ENCODE results near the gene NMT1. TPM values are rescaled to one million over a fixed set of nuclear protein-coding genes. Genes with fewer than 3 reads are reported as not detected.

Gene NMT1
- total and polyA plus RNA-seq, 2 donors: 39.3 to 70.7 TPM

DNA sequence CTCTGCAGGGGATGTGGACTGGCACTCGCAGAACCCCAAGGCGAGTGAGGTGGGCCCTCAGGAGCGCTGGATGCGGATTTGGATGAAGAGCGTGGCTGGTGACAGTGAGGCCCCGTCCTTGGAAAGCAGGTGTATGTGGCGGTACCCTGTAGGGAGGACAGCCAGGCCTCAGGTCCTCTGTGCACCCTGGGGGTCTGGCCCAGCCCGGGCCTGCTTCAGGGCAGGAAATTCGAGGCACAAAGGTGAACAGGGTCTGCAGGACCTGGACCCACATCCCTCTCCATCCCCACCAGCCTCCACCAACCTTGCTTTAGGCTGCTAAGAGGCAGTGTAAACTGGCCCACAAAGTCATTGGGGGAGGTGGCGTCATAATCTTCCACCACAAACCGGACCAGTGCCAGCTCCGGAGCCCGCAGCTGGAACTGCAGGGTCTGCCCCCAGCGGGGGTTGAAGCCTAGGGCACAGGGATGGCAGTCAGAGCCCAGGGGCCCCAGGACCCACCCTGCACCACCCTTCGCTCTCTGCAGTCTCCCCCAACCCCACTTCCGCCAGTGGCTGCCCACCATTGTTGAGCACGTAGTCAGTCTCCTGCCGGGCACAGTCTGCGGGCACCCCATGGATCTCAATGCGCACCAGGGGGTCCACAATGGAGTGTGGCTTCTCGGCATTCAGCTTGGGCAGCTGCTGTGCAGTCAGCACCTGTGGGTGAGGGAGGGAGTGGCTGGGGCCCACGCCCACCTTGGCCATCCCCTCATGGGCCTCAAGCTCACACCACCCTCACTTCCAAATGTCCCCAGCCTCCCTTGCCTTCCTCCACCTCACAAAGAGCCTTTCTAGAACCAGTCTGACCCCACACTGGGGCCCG, 51.7 kb downstream of the NMT1 start:
- H3K27me3 ChIP-seq (ENCODE audit: control insufficient read depth in 2 of 2, insufficient read depth in 1 of 2, low read length in 1 of 2): peaks cover 0 to 9% of the 10 kb centered on the region in 2 donors
- no peak overlapping the region for H3K27ac ChIP-seq (ENCODE audit: low read depth in 1 of 2, low read length in 1 of 2)
- no peaks in the 10 kb centered on the region for H3K9me3 ChIP-seq (ENCODE audit: control insufficient read depth in 2 of 2, insufficient read depth in 1 of 2, low read length in 1 of 2)
- DNase-seq (ENCODE audit: low read depth in 6 of 9, low spot score in 9 of 9): no peak
- 97% methylated on average over 23 of the region's 23 CpGs for WGBS
- H3K4me3 ChIP-seq (ENCODE audit: low read length in 2 of 2): no peak overlapping the region
- H3K36me3 ChIP-seq (ENCODE audit: control insufficient read depth in 2 of 2, insufficient read depth in 2 of 2, low read length in 1 of 2): peaks cover 14 to 15% of the 10 kb centered on the region in 2 donors
- H3K4me1 ChIP-seq (ENCODE audit: control insufficient read depth in 2 of 2, insufficient read depth in 2 of 2, low read length in 2 of 2): peaks cover 0 to 5% of the 10 kb centered on the region in 2 donors

DNA sequence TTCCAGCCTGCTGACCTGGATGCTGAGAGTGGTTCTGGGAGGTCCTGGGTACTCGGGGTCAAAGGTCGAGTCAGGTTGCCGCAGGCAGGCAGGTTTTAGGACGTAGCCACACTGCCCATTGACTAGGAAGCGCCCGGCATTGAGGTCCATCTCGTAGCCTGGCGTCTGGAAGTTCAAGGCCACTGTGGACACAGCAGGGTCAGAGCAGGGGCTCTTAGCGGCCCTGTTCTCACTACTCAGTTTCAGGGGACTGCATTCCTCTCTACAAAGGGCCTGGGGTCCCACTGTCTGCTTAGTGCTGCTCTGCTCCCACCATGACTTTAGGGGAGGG, 52.3 kb downstream of the NMT1 start:
- H3K27ac ChIP-seq (ENCODE audit: low read depth in 1 of 2, low read length in 1 of 2): no peak overlapping the region
- H3K9me3 ChIP-seq (ENCODE audit: control insufficient read depth in 2 of 2, insufficient read depth in 1 of 2, low read length in 1 of 2): no peaks in the 10 kb centered on the region
- H3K4me3 ChIP-seq (ENCODE audit: low read length in 2 of 2): no peak overlapping the region
- no peak for DNase-seq (ENCODE audit: low read depth in 6 of 9, low spot score in 9 of 9)
- peaks cover 0 to 2% of the 10 kb centered on the region in 2 donors for H3K4me1 ChIP-seq (ENCODE audit: control insufficient read depth in 2 of 2, insufficient read depth in 2 of 2, low read length in 2 of 2)
- 97% methylated on average over 9 of the region's 9 CpGs for WGBS
- H3K27me3 ChIP-seq (ENCODE audit: control insufficient read depth in 2 of 2, insufficient read depth in 1 of 2, low read length in 1 of 2): peaks cover 0 to 13% of the 10 kb centered on the region in 2 donors
- H3K36me3 ChIP-seq (ENCODE audit: control insufficient read depth in 2 of 2, insufficient read depth in 2 of 2, low read length in 1 of 2): peaks cover 8 to 9% of the 10 kb centered on the region in 2 donors

DNA sequence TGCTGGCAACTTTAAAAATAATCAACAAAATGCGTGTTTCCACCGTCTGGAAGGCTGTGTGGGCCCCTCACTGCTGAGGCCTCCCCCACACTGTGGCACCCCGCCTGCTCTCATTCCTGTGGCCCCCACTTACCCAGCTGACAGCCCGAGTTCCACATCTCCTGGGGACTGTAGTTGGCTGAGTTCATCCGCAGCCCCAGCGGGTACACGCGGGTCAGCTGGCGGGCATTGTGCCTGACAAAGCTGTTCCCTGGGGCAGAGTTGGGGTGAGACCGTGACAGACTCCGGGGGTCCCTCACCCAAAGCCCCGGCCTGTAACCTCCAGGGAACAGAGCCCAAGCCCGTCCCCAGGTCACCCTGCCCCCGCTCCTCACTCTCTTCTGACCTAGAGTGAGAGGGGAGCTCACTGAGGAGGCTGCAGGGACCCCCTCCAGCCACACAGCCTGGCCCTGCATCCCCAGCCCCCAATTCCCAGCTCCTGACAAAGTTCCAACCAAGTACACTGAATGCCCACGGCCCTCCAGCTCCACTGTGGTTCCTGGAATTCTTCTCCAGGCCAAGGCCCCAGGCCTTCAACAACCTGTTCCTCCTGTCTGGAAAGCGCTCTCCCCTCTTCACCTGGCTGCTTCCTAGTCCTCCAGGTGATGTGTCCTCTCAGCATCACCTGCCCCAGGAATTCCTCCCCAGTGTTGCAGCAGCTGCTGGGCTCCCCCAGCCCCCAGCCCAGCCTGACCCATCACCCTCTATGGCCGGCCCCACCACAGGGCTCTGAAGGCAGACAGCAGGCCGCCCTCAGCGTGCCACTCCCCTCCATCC, 53.2 kb downstream of the NMT1 start:
- no peaks in the 10 kb centered on the region for H3K36me3 ChIP-seq (ENCODE audit: control insufficient read depth in 2 of 2, insufficient read depth in 2 of 2, low read length in 1 of 2)
- no peak for DNase-seq (ENCODE audit: low read depth in 6 of 9, low spot score in 9 of 9)
- no peak overlapping the region for H3K4me3 ChIP-seq (ENCODE audit: low read length in 2 of 2)
- H3K27ac ChIP-seq (ENCODE audit: low read depth in 1 of 2, low read length in 1 of 2): no peak overlapping the region
- peaks cover 0 to 17% of the 10 kb centered on the region in 2 donors for H3K27me3 ChIP-seq (ENCODE audit: control insufficient read depth in 2 of 2, insufficient read depth in 1 of 2, low read length in 1 of 2)
- peaks cover 0 to under 1% of the 10 kb centered on the region in 2 donors for H3K4me1 ChIP-seq (ENCODE audit: control insufficient read depth in 2 of 2, insufficient read depth in 2 of 2, low read length in 2 of 2)
- 97% methylated on average over 19 of the region's 19 CpGs for WGBS
- no peaks in the 10 kb centered on the region for H3K9me3 ChIP-seq (ENCODE audit: control insufficient read depth in 2 of 2, insufficient read depth in 1 of 2, low read length in 1 of 2)

- no peaks in the 10 kb centered on the region for H3K9me3 ChIP-seq (ENCODE audit: control insufficient read depth in 2 of 2, insufficient read depth in 1 of 2, low read length in 1 of 2)
- no peak overlapping the region for H3K27ac ChIP-seq (ENCODE audit: low read depth in 1 of 2, low read length in 1 of 2)
- DNase-seq (ENCODE audit: low read depth in 6 of 9, low spot score in 9 of 9): no peak
- 96% methylated on average over 26 of the region's 26 CpGs for WGBS
- no peaks in the 10 kb centered on the region for H3K4me1 ChIP-seq (ENCODE audit: control insufficient read depth in 2 of 2, insufficient read depth in 2 of 2, low read length in 2 of 2)
- no peak overlapping the region for H3K4me3 ChIP-seq (ENCODE audit: low read length in 2 of 2)
- peaks cover 0 to 25% of the 10 kb centered on the region in 2 donors for H3K27me3 ChIP-seq (ENCODE audit: control insufficient read depth in 2 of 2, insufficient read depth in 1 of 2, low read length in 1 of 2)
- no peaks in the 10 kb centered on the region for H3K36me3 ChIP-seq (ENCODE audit: control insufficient read depth in 2 of 2, insufficient read depth in 2 of 2, low read length in 1 of 2)
These were observed 54.0 kb downstream of the NMT1 start for GRCh38 chr17:45115015-45115625.

GRCh38 chr17:45115871-45116270, 54.8 kb downstream of the NMT1 start:
- H3K36me3 ChIP-seq (ENCODE audit: control insufficient read depth in 2 of 2, insufficient read depth in 2 of 2, low read length in 1 of 2): no peaks in the 10 kb centered on the region
- no peak overlapping the region for H3K4me3 ChIP-seq (ENCODE audit: low read length in 2 of 2)
- H3K27me3 ChIP-seq (ENCODE audit: control insufficient read depth in 2 of 2, insufficient read depth in 1 of 2, low read length in 1 of 2): peaks cover 3 to 32% of the 10 kb centered on the region in 2 donors
- no peaks in the 10 kb centered on the region for H3K9me3 ChIP-seq (ENCODE audit: control insufficient read depth in 2 of 2, insufficient read depth in 1 of 2, low read length in 1 of 2)
- H3K27ac ChIP-seq (ENCODE audit: low read depth in 1 of 2, low read length in 1 of 2): no peak overlapping the region
- no peak for DNase-seq (ENCODE audit: low read depth in 6 of 9, low spot score in 9 of 9)
- H3K4me1 ChIP-seq (ENCODE audit: control insufficient read depth in 2 of 2, insufficient read depth in 2 of 2, low read length in 2 of 2): no peaks in the 10 kb centered on the region
- 84% methylated on average over 11 of the region's 11 CpGs for WGBS

DNA sequence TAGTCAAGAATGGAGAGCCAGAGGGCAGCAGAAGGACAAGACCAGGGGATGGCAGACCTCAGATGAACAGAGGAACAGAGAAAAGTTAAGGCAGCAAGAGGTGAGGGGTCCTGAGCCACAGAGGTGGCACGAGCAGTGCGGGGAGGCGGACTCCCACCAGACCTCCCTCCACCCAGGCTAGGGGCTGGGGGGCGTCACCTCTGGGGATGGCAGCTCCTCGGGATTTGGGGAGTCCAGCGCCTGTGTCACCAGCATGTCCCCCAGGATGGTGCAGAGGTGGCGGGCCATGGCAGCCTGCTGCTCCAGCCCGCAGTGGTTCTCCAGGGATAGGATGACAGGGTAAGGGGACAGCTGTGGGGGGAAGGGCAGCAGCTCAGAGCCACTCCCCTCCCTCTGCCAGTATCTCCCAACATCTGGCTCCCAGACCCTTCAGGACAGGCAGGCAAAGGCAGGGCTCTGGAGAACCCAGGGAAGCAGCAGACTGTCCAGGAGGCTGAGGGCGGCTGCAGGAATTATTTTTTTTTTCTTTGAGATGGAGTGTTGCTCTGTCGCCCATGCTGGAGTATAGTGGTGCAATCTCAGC, 55.4 kb downstream of the NMT1 start:
- H3K36me3 ChIP-seq (ENCODE audit: control insufficient read depth in 2 of 2, insufficient read depth in 2 of 2, low read length in 1 of 2): no peaks in the 10 kb centered on the region
- DNase-seq (ENCODE audit: low read depth in 6 of 9, low spot score in 9 of 9): no peak

DNA sequence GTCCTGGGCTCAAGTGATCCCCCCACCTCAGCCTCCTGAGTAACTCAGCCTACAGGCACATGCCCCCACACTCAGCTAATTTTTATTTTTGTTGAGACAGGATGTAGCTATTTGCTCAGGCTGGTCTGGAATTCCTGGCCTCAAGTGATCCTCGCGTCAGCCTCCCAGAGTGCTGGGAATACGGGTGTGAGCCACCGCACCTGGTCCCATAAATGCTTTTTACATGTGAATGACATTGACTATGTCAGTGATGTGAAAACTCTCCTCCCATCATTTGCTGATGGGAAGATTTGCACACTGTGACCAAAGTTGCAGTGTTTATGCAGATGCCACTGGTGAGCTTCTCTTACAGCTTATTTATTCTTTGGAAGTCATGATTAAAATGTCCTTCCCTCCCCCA, 56.2 kb downstream of the NMT1 start:
- Histone ChIP-seq H3K36me3 (ENCODE audit: control insufficient read depth in 2 of 2, insufficient read depth in 2 of 2, low read length in 1 of 2) (no peaks in the 10 kb centered on the region), H3K4me3 (ENCODE audit: low read length in 2 of 2) (no peak overlapping the region), H3K27ac (ENCODE audit: low read depth in 1 of 2, low read length in 1 of 2) (no peak overlapping the region), H3K9me3 (ENCODE audit: control insufficient read depth in 2 of 2, insufficient read depth in 1 of 2, low read length in 1 of 2) (no peaks in the 10 kb centered on the region), H3K27me3 (ENCODE audit: control insufficient read depth in 2 of 2, insufficient read depth in 1 of 2, low read length in 1 of 2) (peaks cover 8 to 47% of the 10 kb centered on the region in 2 donors), H3K4me1 (ENCODE audit: control insufficient read depth in 2 of 2, insufficient read depth in 2 of 2, low read length in 2 of 2) (no peaks in the 10 kb centered on the region)
- 96% methylated on average over 4 of the region's 4 CpGs for WGBS
- no peak for DNase-seq (ENCODE audit: low read depth in 6 of 9, low spot score in 9 of 9)

More for the DNA sequence above, 55.4 kb downstream of the NMT1 start:
- no peaks in the 10 kb centered on the region for H3K9me3 ChIP-seq (ENCODE audit: control insufficient read depth in 2 of 2, insufficient read depth in 1 of 2, low read length in 1 of 2)
- no peak overlapping the region for H3K27ac ChIP-seq (ENCODE audit: low read depth in 1 of 2, low read length in 1 of 2)
- 97% methylated on average over 10 of the region's 10 CpGs for WGBS
- no peaks in the 10 kb centered on the region for H3K4me1 ChIP-seq (ENCODE audit: control insufficient read depth in 2 of 2, insufficient read depth in 2 of 2, low read length in 2 of 2)
- no peak overlapping the region for H3K4me3 ChIP-seq (ENCODE audit: low read length in 2 of 2)
- peaks cover 8 to 39% of the 10 kb centered on the region in 2 donors for H3K27me3 ChIP-seq (ENCODE audit: control insufficient read depth in 2 of 2, insufficient read depth in 1 of 2, low read length in 1 of 2)

GRCh38 chr17:45117848-45118646, 56.9 kb downstream of the NMT1 start:
- Histone ChIP-seq H3K27me3 (ENCODE audit: control insufficient read depth in 2 of 2, insufficient read depth in 1 of 2, low read length in 1 of 2) (peaks cover 8 to 52% of the 10 kb centered on the region in 2 donors), H3K4me1 (ENCODE audit: control insufficient read depth in 2 of 2, insufficient read depth in 2 of 2, low read length in 2 of 2) (no peaks in the 10 kb centered on the region), H3K4me3 (ENCODE audit: low read length in 2 of 2) (no peak overlapping the region), H3K9me3 (ENCODE audit: control insufficient read depth in 2 of 2, insufficient read depth in 1 of 2, low read length in 1 of 2) (no peaks in the 10 kb centered on the region), H3K27ac (ENCODE audit: low read depth in 1 of 2, low read length in 1 of 2) (no peak overlapping the region), H3K36me3 (ENCODE audit: control insufficient read depth in 2 of 2, insufficient read depth in 2 of 2, low read length in 1 of 2) (no peaks in the 10 kb centered on the region)
- no peak for DNase-seq (ENCODE audit: low read depth in 6 of 9, low spot score in 9 of 9)
- 97% methylated on average over 20 of the region's 20 CpGs for WGBS

Measured in thymus (tissue), 11 donors.